HG03469 (cell line): ENCODE measurements around the gene MYO1B.

ENCODE experiments used
- ATAC-seq: cut with Tn5 transposase; IDR thresholded peaks from one replicate; pipeline ENCODE4 v1.9.1; 2021; ENCODE audit warnings: mild to moderate bottlenecking, moderate library complexity, moderate number of reproducible peaks; ENCODE audit not compliant: unreplicated experiment

The MYO1B gene

GRCh38 chr2:191225690-191226089, 19.5 kb upstream of the MYO1B start:
- no peak for ATAC-seq

GRCh38 chr2:191226196-191226595, 19.0 kb upstream of the MYO1B start:
- no peak for ATAC-seq

DNA sequence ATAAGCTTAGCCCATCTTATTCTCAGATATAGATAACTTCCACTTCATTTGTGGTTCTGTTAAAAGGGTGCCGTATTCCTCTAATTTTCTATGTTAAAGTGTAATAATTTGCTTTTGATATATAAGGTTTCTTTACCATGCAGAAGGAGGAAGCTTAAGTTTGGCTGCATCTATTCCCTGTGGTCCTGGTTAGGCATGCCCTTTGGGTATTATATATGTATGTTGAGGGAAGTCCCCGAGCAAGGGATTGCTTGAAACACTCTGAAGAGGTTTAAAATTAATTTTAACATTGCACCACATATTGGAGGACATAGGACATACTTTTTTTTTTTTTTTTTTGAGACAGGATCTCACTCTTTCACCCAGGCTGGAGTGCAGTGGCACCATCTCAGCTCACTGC, 16.9 kb upstream of the MYO1B start:
- ATAC-seq: no peak

DNA sequence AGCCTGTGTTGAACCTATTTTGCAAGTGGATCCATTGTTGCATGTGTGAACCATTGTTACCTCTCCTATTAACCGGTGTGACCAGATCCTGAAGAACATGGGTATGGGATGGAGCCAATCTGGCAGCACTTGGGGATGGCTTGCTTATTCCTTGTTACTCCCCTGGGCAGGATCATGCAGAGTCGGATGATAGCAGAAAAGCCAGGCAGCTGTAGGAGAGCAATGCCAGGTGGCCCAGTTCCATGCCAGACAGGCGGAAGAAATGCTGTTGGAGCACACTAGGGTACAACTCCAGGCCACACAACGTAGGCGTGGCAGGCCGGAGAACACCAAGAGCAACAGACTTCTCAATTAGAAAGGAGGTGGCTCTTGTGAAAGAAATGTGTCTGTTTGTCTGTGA, 16.3 kb upstream of the MYO1B start:
- no peak for ATAC-seq

- no peak for ATAC-seq
Observed at GRCh38 chr2:191230174-191230573, 15.0 kb upstream of the MYO1B start.

GRCh38 chr2:191231995-191232394, 13.2 kb upstream of the MYO1B start:
- no peak for ATAC-seq

GRCh38 chr2:191233533-191233932, 11.7 kb upstream of the MYO1B start:
- ATAC-seq: no peak

- no peak for ATAC-seq
Observed at GRCh38 chr2:191234376-191234775, 10.8 kb upstream of the MYO1B start.

DNA sequence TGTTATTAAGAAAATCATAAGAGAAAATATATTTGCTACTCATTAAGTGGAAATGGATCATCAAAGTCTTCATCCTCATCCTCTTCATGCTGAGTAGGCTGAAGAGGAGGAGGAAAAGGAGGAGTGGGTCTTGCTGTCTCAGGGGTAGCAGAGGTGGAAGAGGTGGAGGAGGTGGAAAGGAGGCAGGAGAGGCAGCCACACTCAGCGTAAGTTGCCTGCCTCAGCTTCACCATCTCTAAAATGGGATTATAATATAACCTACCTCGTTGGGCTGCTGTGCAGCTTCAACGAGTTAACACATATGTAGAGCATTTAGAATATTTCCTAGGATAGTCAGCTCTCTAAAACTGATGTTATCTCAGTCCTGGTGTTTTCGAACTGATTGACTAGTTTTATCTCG, 4.3 kb upstream of the MYO1B start:
- ATAC-seq: no peak

DNA sequence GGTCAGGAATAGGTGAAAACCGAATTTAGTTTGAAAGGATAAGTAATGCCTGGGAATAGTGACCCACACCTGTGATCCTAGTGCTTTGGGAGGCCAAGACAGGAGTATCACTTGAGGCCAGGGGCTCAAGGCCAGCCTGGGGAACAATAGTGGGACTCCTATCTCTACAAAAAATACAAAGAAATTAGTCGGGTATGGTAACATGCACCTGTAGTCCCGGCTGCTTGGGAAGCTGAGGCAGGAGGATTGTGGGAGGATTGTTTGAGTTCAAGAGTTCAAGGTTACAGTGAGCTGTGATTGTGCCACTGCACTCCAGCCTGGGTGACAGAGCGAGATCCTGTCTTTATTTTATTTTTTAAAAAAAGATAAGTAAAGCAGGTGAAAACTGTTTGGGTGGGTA, 3.8 kb upstream of the MYO1B start:
- no peak for ATAC-seq

DNA sequence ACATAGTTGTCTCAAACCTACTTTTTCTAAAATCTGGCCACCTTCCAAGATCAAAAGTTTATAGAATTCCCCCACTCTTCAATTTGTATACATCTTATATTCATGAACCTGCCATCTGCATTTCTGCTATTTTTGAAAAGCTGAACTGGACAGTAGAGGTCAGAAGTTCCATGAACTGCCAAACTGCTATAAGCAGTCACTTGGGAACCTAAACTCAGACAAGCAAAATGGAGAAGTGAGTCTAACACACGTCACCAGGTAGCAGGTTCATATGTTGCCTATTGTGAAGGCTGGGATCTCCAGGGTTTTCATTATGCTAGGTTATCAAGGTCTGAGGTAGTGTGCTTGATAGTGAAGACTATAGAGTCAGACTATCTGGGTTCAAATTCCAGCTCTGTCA, 2.0 kb upstream of the MYO1B start:
- peak; percentile 39 for ATAC-seq

GRCh38 chr2:191244350-191244749, 854 bp upstream of the MYO1B start:
- ATAC-seq: no peak

- no peak for ATAC-seq
Observed at GRCh38 chr2:191245869-191246531, 796 bp downstream of the MYO1B start.

DNA sequence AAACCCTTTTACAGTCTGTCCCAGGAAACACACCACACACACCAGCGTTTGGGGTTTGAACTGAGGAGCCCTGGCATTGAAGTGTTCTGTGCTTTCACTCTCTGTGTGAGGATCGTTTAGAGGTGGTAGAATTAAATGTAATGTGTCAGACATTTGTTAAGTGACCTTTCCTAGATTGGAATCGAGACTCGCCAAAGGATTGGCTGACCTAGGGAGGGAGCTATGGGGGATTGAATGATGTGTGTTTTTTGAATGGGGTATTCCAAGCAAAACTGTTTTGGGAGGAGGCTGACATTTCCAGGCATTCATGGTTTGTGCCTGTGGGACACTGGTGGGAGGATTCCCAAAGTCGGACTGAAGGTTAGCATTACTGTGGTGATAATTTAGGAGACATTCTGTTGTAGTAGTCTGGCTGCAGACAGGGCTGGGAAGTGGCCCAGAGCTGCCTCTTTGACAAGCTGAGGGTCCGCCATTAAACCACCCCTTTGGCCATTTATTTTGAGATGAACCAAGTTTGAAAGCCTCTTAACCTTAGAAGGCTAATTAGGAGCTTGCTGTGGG, 1.7 kb downstream of the MYO1B start:
- no peak for ATAC-seq

GRCh38 chr2:191247381-191248057, 2.3 kb downstream of the MYO1B start:
- peak; percentile 35 for ATAC-seq

DNA sequence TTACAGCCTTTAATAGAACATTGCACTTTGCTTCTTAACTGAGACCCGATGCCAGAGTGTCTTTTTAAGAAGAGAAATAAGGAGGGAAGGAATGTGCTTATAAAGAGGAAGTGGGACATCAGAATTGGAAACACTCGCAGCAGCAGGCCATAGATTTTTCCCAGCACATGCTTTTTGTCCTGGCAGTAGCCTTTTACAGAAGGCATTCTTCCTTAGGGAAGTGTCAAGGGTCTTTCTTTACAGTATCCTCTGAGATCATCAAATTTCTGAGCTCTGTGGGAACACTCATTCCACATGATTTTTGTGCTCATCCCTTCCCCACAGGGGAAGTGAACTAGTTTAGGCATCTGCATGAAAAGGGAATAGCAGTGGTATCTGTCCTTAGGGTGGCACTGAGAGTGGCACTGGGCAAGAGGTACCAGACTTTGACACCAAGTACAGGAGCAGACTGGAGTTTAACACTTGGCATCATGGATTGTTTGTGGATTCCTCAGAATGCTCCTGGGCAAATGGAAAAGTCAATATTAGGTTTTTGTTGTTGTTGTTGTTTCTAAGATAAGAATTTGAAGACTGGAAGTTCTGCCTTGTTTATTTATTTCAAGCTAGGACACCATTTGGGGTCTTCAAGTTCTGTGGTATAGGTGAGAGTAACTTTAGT, 4.1 kb downstream of the MYO1B start:
- no peak for ATAC-seq

GRCh38 chr2:191250400-191250799, 5.2 kb downstream of the MYO1B start:
- ATAC-seq: no peak

DNA sequence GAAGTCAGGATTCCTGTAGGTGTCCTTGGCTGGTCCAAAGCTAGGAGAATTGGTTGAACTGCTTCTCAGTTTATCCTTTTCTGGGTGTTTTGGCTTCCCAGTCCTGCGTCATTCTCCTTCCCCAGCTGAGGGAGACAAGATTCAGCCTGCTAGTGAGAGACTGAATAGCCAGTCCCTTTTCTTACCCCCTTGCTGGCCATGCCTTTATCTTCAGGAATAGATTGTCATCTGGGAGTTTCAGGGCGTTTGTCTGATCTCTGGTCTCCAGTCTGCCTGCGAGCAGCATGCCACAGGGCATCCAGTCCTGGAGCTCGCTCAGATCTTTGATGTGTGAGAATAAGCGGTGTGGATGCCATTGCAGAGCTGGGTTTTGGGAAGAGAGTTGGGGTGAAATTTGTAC, 5.8 kb downstream of the MYO1B start:
- no peak for ATAC-seq

DNA sequence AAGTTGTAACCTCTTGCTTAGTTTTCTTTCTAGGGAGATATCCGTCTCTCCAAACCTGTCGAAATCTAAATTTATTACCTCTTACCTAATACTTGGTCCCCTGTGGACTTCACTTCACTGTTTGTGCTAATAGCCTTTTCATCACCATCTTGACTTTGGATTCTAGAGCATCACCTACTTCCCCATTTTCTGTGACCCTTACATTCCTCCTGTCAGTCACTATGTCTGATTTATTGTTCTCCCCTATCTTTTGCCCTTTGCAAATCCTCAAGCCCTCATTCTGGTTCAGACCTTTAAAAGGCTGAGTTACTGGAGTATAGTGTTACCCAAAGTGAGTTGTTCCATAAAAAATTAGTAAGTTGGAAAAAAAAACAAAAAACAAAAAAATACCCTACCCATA, 7.5 kb downstream of the MYO1B start:
- ATAC-seq: no peak

GRCh38 chr2:191253476-191253875, 8.3 kb downstream of the MYO1B start:
- ATAC-seq: no peak

DNA sequence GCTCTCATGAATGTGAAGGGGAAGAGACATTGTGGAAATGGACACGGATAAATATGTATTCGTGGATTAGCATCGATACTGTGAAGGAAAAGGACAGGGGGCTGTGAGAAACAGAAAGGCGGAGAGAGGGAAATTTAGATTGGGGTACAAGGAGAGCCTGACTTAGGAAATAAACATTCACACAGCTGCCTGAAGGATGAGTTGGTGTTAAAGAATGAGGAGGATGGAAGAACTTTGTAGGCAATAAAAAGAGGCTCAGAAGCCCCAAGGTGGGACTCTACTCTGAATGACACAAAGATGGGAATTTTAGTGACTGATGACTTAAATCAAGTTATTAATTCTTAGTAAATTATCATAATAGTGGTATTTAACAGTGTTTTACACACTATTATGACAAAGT, 10.1 kb downstream of the MYO1B start:
- no peak for ATAC-seq

DNA sequence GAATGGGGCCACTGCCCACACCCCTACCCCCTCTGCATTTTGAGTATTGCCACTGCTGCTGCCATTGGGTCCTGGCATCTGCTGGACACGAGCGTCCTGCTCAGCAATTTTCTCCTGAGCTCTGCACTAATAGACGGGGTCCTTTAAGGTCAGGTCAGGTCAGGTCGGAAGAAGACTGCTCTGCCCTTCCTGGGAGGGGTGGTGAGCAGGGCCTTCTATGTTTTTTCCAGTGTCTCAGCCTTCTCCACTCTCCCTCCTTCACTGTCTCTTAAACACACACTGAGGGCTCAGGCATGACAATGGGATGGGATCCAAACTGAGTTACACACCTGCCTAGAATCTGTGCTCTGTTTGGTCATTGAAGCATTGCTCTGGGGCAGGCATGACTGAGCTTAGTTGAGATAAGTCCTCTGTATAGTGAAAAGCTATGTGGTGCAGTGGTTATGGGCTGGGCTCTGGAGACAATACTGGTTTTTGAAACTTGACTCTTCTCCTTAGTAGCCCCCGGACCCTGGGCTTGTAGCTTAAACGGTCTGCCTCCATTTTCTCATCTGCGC, 10.6 kb downstream of the MYO1B start:
- no peak for ATAC-seq
